H1 (cell line): ENCODE data around the gene ASTN2. TPM values are rescaled to one million over a fixed set of nuclear protein-coding genes. Genes with fewer than 3 reads are reported as not detected.

Source experiments
- CBX8 ChIP-seq: fragments of 300-800, 300-1000 bp; sonication (generic); IDR thresholded peaks from 2 replicates; pipeline ENCODE4 v1.7.1; 2016; ENCODE audit warnings: low read depth, low read length, borderline replicate concordance
- CHD2 ChIP-seq: IDR thresholded peaks from 2 replicates; pipeline ENCODE4 v1.6.1; 2012; ENCODE audit warnings: low read length, improper control_type of control experiment
- CREB1 ChIP-seq: IDR thresholded peaks from 2 replicates; pipeline ENCODE4 v1.6.1; 2012; ENCODE audit warnings: inconsistent platforms
- EP300 ChIP-seq, 2 experiments: IDR thresholded peaks; 1 replicate in 1 of 2; 2 replicates in 1 of 2; pipeline ENCODE4 v1.6.1; 2011 to 2012; ENCODE audit warnings: low read depth in 2 of 2, low read length in 2 of 2, mild to moderate bottlenecking in 2 of 2, borderline replicate concordance in 1 of 2, inconsistent platforms in 1 of 2, moderate library complexity in 1 of 2
- JUND ChIP-seq: IDR thresholded peaks from 2 replicates; pipeline ENCODE4 v1.6.1; 2011; ENCODE audit warnings: mild to moderate bottlenecking, improper control_type of control experiment, low read length
- NANOG ChIP-seq: IDR thresholded peaks from 2 replicates; pipeline ENCODE4 v1.6.1; 2011; ENCODE audit warnings: low read length, low read depth, mild to moderate bottlenecking, inconsistent platforms; ENCODE audit not compliant: insufficient read depth, poor library complexity, severe bottlenecking
- NRF1 ChIP-seq: IDR thresholded peaks from 2 replicates; pipeline ENCODE4 v1.6.1; 2011; ENCODE audit warnings: mild to moderate bottlenecking, low read depth, low read length, improper control_type of control experiment
- RNF2 ChIP-seq: fragments of 200-900, 300-1000 bp; sonication (generic); IDR thresholded peaks from 2 replicates; pipeline ENCODE4 v1.7.1; 2016; ENCODE audit warnings: borderline replicate concordance, low read depth, mild to moderate bottlenecking, antibody characterized with exemption, low read length; ENCODE audit not compliant: poor library complexity, severe bottlenecking; ENCODE audit errors: missing control alignments
- SP4 ChIP-seq: IDR thresholded peaks from 2 replicates; pipeline ENCODE4 v1.6.1; 2012; ENCODE audit warnings: low read length, inconsistent platforms
- TCF12 ChIP-seq: IDR thresholded peaks from 2 replicates; pipeline ENCODE4 v1.6.1; 2011; ENCODE audit warnings: low read depth, mild to moderate bottlenecking, low read length
- YY1 ChIP-seq: IDR thresholded peaks from 2 replicates; pipeline ENCODE4 v1.6.1; 2011; ENCODE audit warnings: low read depth, mild to moderate bottlenecking, low read length
- polyA plus RNA-seq, 7 experiments: library from polyadenylated mRNA; depleted of rRNA in 3 of 7; stranded (reverse) in 5 of 7; unstranded in 2 of 7; fragments of >200 nt in 5 of 7; fragments of 200-250 nt in 2 of 7; gene quantifications; 1 replicate in 5 of 7; 2 replicates in 1 of 7; 4 replicates in 1 of 7; pipeline versions ENCODE4 v1.2.1 to v1.2.3, GENCODE V29; 2011 to 2013; ENCODE audit warnings: missing spikeins in 2 of 7, mixed read lengths in 2 of 7
- total RNA-seq: library from RNA; stranded (reverse); fragmentation: NEBNext Ultra II Directional; extraction: Animal tissue kit (Norgen Biotek cat#: 25700); gene quantifications from 2 replicates; pipeline ENCODE4 v1.2.1, GENCODE V29; 2021
- TF ChIP-seq, protein P1 (sequence below): fragments of 300-600 bp; sonication (generic); IDR thresholded peaks from 2 replicates; pipeline ENCODE4 v1.7.1; 2012; ENCODE audit warnings: low read length, moderate library complexity, mild to moderate bottlenecking, inconsistent platforms; ENCODE audit not compliant: insufficient replicate concordance

ASTN2 gene
- total and polyA plus RNA-seq, 2 of the 8 experiments (the other 6 are each of a cell fraction or from before 2014, with no cell fraction given): 8.2 to 13.7 TPM

DNA sequence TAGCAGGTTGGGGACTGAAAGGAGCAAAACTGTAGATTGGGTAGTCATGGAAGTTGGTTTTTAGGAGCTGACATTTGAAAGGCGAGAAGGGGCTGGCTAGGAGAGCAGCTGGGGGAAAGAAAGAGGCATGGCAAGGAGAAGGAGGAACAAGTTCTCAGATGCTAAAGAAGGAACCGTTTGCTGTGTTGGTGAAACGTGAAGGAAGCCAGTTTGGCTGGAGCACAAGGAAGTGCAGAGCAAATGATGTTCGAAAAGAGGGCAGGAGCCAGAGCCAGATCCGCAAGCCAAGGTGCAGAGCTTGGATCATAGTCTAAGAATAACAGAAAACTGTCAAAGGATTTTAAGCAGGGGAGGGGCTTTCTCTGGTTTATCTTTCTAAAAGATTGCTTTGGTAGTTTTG lies 276.6 kb downstream of the ASTN2 start (continued):
- TF ChIP-seq, protein P1, sequence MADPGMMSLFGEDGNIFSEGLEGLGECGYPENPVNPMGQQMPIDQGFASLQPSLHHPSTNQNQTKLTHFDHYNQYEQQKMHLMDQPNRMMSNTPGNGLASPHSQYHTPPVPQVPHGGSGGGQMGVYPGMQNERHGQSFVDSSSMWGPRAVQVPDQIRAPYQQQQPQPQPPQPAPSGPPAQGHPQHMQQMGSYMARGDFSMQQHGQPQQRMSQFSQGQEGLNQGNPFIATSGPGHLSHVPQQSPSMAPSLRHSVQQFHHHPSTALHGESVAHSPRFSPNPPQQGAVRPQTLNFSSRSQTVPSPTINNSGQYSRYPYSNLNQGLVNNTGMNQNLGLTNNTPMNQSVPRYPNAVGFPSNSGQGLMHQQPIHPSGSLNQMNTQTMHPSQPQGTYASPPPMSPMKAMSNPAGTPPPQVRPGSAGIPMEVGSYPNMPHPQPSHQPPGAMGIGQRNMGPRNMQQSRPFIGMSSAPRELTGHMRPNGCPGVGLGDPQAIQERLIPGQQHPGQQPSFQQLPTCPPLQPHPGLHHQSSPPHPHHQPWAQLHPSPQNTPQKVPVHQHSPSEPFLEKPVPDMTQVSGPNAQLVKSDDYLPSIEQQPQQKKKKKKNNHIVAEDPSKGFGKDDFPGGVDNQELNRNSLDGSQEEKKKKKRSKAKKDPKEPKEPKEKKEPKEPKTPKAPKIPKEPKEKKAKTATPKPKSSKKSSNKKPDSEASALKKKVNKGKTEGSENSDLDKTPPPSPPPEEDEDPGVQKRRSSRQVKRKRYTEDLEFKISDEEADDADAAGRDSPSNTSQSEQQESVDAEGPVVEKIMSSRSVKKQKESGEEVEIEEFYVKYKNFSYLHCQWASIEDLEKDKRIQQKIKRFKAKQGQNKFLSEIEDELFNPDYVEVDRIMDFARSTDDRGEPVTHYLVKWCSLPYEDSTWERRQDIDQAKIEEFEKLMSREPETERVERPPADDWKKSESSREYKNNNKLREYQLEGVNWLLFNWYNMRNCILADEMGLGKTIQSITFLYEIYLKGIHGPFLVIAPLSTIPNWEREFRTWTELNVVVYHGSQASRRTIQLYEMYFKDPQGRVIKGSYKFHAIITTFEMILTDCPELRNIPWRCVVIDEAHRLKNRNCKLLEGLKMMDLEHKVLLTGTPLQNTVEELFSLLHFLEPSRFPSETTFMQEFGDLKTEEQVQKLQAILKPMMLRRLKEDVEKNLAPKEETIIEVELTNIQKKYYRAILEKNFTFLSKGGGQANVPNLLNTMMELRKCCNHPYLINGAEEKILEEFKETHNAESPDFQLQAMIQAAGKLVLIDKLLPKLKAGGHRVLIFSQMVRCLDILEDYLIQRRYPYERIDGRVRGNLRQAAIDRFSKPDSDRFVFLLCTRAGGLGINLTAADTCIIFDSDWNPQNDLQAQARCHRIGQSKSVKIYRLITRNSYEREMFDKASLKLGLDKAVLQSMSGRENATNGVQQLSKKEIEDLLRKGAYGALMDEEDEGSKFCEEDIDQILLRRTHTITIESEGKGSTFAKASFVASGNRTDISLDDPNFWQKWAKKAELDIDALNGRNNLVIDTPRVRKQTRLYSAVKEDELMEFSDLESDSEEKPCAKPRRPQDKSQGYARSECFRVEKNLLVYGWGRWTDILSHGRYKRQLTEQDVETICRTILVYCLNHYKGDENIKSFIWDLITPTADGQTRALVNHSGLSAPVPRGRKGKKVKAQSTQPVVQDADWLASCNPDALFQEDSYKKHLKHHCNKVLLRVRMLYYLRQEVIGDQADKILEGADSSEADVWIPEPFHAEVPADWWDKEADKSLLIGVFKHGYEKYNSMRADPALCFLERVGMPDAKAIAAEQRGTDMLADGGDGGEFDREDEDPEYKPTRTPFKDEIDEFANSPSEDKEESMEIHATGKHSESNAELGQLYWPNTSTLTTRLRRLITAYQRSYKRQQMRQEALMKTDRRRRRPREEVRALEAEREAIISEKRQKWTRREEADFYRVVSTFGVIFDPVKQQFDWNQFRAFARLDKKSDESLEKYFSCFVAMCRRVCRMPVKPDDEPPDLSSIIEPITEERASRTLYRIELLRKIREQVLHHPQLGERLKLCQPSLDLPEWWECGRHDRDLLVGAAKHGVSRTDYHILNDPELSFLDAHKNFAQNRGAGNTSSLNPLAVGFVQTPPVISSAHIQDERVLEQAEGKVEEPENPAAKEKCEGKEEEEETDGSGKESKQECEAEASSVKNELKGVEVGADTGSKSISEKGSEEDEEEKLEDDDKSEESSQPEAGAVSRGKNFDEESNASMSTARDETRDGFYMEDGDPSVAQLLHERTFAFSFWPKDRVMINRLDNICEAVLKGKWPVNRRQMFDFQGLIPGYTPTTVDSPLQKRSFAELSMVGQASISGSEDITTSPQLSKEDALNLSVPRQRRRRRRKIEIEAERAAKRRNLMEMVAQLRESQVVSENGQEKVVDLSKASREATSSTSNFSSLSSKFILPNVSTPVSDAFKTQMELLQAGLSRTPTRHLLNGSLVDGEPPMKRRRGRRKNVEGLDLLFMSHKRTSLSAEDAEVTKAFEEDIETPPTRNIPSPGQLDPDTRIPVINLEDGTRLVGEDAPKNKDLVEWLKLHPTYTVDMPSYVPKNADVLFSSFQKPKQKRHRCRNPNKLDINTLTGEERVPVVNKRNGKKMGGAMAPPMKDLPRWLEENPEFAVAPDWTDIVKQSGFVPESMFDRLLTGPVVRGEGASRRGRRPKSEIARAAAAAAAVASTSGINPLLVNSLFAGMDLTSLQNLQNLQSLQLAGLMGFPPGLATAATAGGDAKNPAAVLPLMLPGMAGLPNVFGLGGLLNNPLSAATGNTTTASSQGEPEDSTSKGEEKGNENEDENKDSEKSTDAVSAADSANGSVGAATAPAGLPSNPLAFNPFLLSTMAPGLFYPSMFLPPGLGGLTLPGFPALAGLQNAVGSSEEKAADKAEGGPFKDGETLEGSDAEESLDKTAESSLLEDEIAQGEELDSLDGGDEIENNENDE: no peak
- TF ChIP-seq TCF12: no peak
- TF ChIP-seq YY1: no peak
- TF ChIP-seq NRF1: no peak
- no peak for TF ChIP-seq EP300 (IDR thresholded peaks at IDR 0.05; ENCODE audit: borderline replicate concordance in 1 of 2, low read depth in 2 of 2, low read length in 2 of 2)
- no peak for TF ChIP-seq SP4
- TF ChIP-seq CBX8: no peak
- no peak for TF ChIP-seq NANOG
- TF ChIP-seq RNF2: no peak
- no peak for TF ChIP-seq CHD2
- no peak for TF ChIP-seq JUND
- no peak for TF ChIP-seq CREB1
